HepG2 (cell line): ENCODE results near the gene HEMK1. TPM values are rescaled to one million over a fixed set of nuclear protein-coding genes. Genes with fewer than 3 reads are reported as not detected.

Experiments used
- ATAC-seq: fragments of 200-7000 bp; cut with Tn5 transposase; 3 replicates; pipeline ENCODE4 v1.9.1; 2020; ENCODE audit warnings: mild to moderate bottlenecking, moderate library complexity
- BruUV-seq: library from RNA; stranded (reverse); fragments of 400-500 nt; replicated peaks from 2 replicates; lab custom pipeline; 2021; lab: Mats Ljungman, UMichigan
- CTCF ChIA-PET: fragments of 300-600 bp; formaldehyde crosslinking; extraction: SDS; loops from one replicate; lab custom pipeline; 2021; ENCODE audit warnings: low total read pairs, inconsistent platforms, low intra/inter-chr PET ratio; lab: Yijun Ruan, JAX
- POLR2A ChIA-PET: fragments of 350-600 bp; sonication (Branson Sonifier 250); formaldehyde crosslinking; loops from one replicate; lab custom pipeline; 2020; ENCODE audit warnings: antibody characterized with exemption, inconsistent platforms; lab: Yijun Ruan, JAX
- DNase-seq: peaks from one replicate; pipeline ENCODE4 v3.0.0-alpha.2; 2015; ENCODE audit warnings: low spot score
- FAIRE-seq: peaks from 3 replicates; lab custom pipeline; 2011; peaks lifted over from hg19 to GRCh38; lab: Jason Lieb, UNC
- H2AFZ ChIP-seq: one replicate; pipeline ENCODE4 v1.6.1; 2011; ENCODE audit warnings: low read length, inconsistent platforms
- H3K27ac ChIP-seq: fragments of 300-600 bp; 3 replicates; pipeline ENCODE4 v1.8.0; 2011; ENCODE audit warnings: mixed run types, mild to moderate bottlenecking, mixed read lengths, low read length, inconsistent platforms; ENCODE audit not compliant: insufficient read depth; ENCODE audit errors: extremely low read length
- H3K27me3 ChIP-seq, 2 experiments: fragments of 200-600 bp in 1 of 2; 2 replicates in 1 of 2; 3 replicates in 1 of 2; pipeline versions ENCODE4 v1.6.0 to v1.8.0; 2011; ENCODE audit warnings: low read length in 2 of 2, mild to moderate bottlenecking in 2 of 2, moderate library complexity in 2 of 2, inconsistent platforms in 1 of 2; ENCODE audit not compliant: insufficient read depth in 2 of 2, control insufficient read depth in 1 of 2
- H3K36me3 ChIP-seq, 2 experiments: fragments of 200-600 bp in 1 of 2; replicated peaks in 1 of 2; 2 replicates in 1 of 2; 3 replicates in 1 of 2; pipeline versions ENCODE4 v1.5.1 to v1.8.0; 2011; ENCODE audit warnings: low read length in 2 of 2, inconsistent platforms in 1 of 2; ENCODE audit not compliant: insufficient read depth in 2 of 2, control insufficient read depth in 1 of 2
- H3K4me1 ChIP-seq: 2 replicates; pipeline ENCODE4 v1.5.1; 2012; ENCODE audit warnings: low read length, inconsistent platforms; ENCODE audit not compliant: insufficient read depth
- H3K4me2 ChIP-seq: 2 replicates; pipeline ENCODE4 v1.6.0; 2011; ENCODE audit warnings: low read depth, low read length, inconsistent platforms
- H3K4me3 ChIP-seq, 3 experiments: fragments of 200-600 bp in 1 of 3; sonication (generic), shearing (Covaris generic) in 1 of 3; replicated peaks in 1 of 3; 2 replicates each; pipeline ENCODE4 v1.5.1; 2011 to 2016; ENCODE audit warnings: low read length in 3 of 3, inconsistent platforms in 2 of 3, low read depth in 2 of 3, mild to moderate bottlenecking in 2 of 3, control low read depth in 1 of 3, mixed read lengths in 1 of 3; ENCODE audit not compliant: insufficient read depth in 1 of 3
- H3K79me2 ChIP-seq: one replicate; pipeline ENCODE4 v1.6.1; 2011; ENCODE audit warnings: low read length, inconsistent platforms; ENCODE audit not compliant: insufficient read depth
- H3K9ac ChIP-seq: 2 replicates; pipeline ENCODE4 v1.6.0; 2011; ENCODE audit warnings: mild to moderate bottlenecking, low read depth, low read length, inconsistent platforms; ENCODE audit not compliant: insufficient read depth
- H3K9me3 ChIP-seq: 2 replicates; pipeline ENCODE4 v1.5.1; 2012; ENCODE audit warnings: mild to moderate bottlenecking, low read length
- H4K20me1 ChIP-seq: 2 replicates; pipeline ENCODE4 v1.6.0; 2011; ENCODE audit warnings: inconsistent platforms, mild to moderate bottlenecking, low read length, moderate library complexity; ENCODE audit not compliant: insufficient read depth
- AGO2 ChIP-seq: fragments of 200-400 bp; formaldehyde crosslinking; optimal IDR thresholded peaks from 2 replicates; pipeline ENCODE3; 2017; ENCODE audit warnings: mild to moderate bottlenecking, low read depth, low read length, moderate library complexity
- CBX2 ChIP-seq, 2 experiments: fragments of 200-600 bp in 1 of 2; sonication (generic); formaldehyde crosslinking in 1 of 2; IDR thresholded peaks; 2 replicates each; pipeline versions ENCODE4 v1.7.0 to v1.8.1; 2018 to 2022; ENCODE audit warnings: low read depth in 2 of 2, low read length in 1 of 2, mild to moderate bottlenecking in 1 of 2, missing genetic modification reagents in 1 of 2
- ETV6 ChIP-seq: sonication (generic); formaldehyde crosslinking; conservative IDR thresholded peaks from 2 replicates; pipeline ENCODE4 v1.4.0; 2020; ENCODE audit warnings: missing genetic modification reagents
- KDM2A ChIP-seq: sonication (generic); formaldehyde crosslinking; IDR thresholded peaks from 2 replicates; pipeline ENCODE4 v1.4.0; 2020; ENCODE audit warnings: low read depth, missing genetic modification reagents, borderline replicate concordance
- RXRB ChIP-seq: IDR thresholded peaks from 2 replicates; pipeline ENCODE4 v1.6.1; 2016; ENCODE audit warnings: borderline replicate concordance, missing genetic modification reagents, missing compliant biosample characterization
- SKI ChIP-seq: fragments of 450-650 bp; IDR thresholded peaks from one replicate; pipeline ENCODE4 v1.6.1; 2018; ENCODE audit warnings: mild to moderate bottlenecking; ENCODE audit not compliant: partially characterized antibody
- TBL1XR1 ChIP-seq: fragments of 150-350 bp; IDR thresholded peaks from 2 replicates; pipeline ENCODE4 v1.6.1; 2014; ENCODE audit warnings: borderline replicate concordance, low read length; ENCODE audit not compliant: partially characterized antibody
- ZKSCAN1 ChIP-seq: fragments of 150-350 bp; IDR thresholded peaks from 2 replicates; pipeline ENCODE4 v1.6.1; 2014; ENCODE audit warnings: low read length
- ZNF235 ChIP-seq: sonication (generic); formaldehyde crosslinking; IDR thresholded peaks from 2 replicates; pipeline ENCODE4 v1.8.1; 2023; ENCODE audit warnings: mild to moderate bottlenecking, missing genetic modification reagents, borderline replicate concordance
- ZNF329 ChIP-seq: sonication (generic); formaldehyde crosslinking; IDR thresholded peaks from 2 replicates; pipeline ENCODE4 v1.9.0; 2021; ENCODE audit warnings: low read depth, mild to moderate bottlenecking, missing genetic modification reagents
- ZNF383 ChIP-seq: sonication (generic); formaldehyde crosslinking; IDR thresholded peaks from 2 replicates; pipeline ENCODE4 v1.4.0; 2020; ENCODE audit warnings: missing genetic modification reagents, mild to moderate bottlenecking, borderline replicate concordance
- ZNF564 ChIP-seq: sonication (generic); formaldehyde crosslinking; IDR thresholded peaks from 2 replicates; pipeline ENCODE4 v1.8.1; 2023; ENCODE audit warnings: mild to moderate bottlenecking, missing genetic modification reagents
- ZNF605 ChIP-seq: sonication (generic); formaldehyde crosslinking; IDR thresholded peaks from 2 replicates; pipeline ENCODE4 v1.8.0; 2022; ENCODE audit warnings: mild to moderate bottlenecking, missing genetic modification reagents
- ZNF792 ChIP-seq: IDR thresholded peaks from 2 replicates; pipeline ENCODE4 v1.6.1; 2016
- WGBS: methylation state at CpG from one replicate; pipeline ENCODE4 v1.1.6; 2017; ENCODE audit warnings: low lambda C conversion rate; 5-methylcytosine and 5-hydroxymethylcytosine counted together
- in situ Hi-C: cut with HindIII; loops from 2 replicates; pipeline ENCODE4 v1.10.0; 2017; ENCODE audit warnings: low pct_unique_long_range_greater_than_20kb; ENCODE audit not compliant: extremely low pct_ligation_motif_present
- intact Hi-C: fragments of 100-400 bp; cut with micrococcal nuclease; formaldehyde crosslinking; loops from one replicate; pipeline ENCODE4 v1.10.0; 2022; ENCODE audit not compliant: unreplicated experiment
- polyA plus RNA-seq, 8 experiments: library from polyadenylated mRNA; depleted of rRNA in 3 of 8; stranded (reverse) in 7 of 8; unstranded in 1 of 8; fragments of >200 nt; fragmentation: Illumina TruSeq in 4 of 8; extraction: Trizol in 4 of 8; gene quantifications; 2 replicates each; pipeline versions ENCODE4 v1.2.1 to v1.2.3, GENCODE V29; 2011 to 2016; ENCODE audit warnings: low read depth in 4 of 8, missing spikeins in 1 of 8, mixed read lengths in 1 of 8; ENCODE audit not compliant: insufficient read depth in 1 of 8
- total RNA-seq, 5 experiments: library from RNA; depleted of rRNA; stranded (reverse); fragments of >200 nt; fragmentation: Illumina TruSeq; extraction: Trizol; gene quantifications; 2 replicates each; pipeline ENCODE4 v1.2.3, GENCODE V29; 2016; ENCODE audit warnings: low read depth in 1 of 5
- TF ChIP-seq, protein P1 (sequence below): sonication (generic); formaldehyde crosslinking; IDR thresholded peaks from 2 replicates; pipeline ENCODE4 v1.5.0; 2020; ENCODE audit warnings: mild to moderate bottlenecking, missing genetic modification reagents
- TF ChIP-seq, protein P2 (sequence below): IDR thresholded peaks from 2 replicates; pipeline ENCODE4 v1.6.1; 2016; ENCODE audit warnings: missing compliant biosample characterization, missing genetic modification reagents, borderline replicate concordance
- TF ChIP-seq, protein P3 (sequence below): sonication (generic); formaldehyde crosslinking; IDR thresholded peaks from 2 replicates; pipeline ENCODE4 v1.4.0; 2020; ENCODE audit warnings: missing genetic modification reagents, borderline replicate concordance

Gene HEMK1
- total and polyA plus RNA-seq, 2 of the 13 experiments (the other 11 are each of a cell fraction or from before 2014, with no cell fraction given), result 9.8 to 12.6 TPM

DNA sequence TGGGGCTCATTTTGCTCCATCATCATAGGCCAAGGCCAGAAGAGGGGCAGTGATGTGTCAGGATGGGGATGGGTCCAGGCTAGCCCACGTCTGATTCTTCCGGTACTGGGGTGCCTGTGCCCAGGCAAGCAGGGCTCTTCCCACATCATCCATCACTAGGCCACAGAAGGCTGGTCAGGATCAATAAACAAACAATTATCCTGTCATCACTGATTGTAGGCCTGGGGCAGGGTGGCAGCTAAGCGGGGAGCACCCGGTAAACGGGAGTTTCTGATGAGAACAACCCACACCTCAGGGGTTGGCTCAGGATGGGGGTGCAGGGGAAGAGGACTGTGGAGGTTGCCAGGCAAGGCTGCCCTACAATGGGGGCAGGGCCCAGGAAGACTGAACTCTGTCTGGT is 47.8 kb upstream of the HEMK1 start:
- TF ChIP-seq, protein P1, sequence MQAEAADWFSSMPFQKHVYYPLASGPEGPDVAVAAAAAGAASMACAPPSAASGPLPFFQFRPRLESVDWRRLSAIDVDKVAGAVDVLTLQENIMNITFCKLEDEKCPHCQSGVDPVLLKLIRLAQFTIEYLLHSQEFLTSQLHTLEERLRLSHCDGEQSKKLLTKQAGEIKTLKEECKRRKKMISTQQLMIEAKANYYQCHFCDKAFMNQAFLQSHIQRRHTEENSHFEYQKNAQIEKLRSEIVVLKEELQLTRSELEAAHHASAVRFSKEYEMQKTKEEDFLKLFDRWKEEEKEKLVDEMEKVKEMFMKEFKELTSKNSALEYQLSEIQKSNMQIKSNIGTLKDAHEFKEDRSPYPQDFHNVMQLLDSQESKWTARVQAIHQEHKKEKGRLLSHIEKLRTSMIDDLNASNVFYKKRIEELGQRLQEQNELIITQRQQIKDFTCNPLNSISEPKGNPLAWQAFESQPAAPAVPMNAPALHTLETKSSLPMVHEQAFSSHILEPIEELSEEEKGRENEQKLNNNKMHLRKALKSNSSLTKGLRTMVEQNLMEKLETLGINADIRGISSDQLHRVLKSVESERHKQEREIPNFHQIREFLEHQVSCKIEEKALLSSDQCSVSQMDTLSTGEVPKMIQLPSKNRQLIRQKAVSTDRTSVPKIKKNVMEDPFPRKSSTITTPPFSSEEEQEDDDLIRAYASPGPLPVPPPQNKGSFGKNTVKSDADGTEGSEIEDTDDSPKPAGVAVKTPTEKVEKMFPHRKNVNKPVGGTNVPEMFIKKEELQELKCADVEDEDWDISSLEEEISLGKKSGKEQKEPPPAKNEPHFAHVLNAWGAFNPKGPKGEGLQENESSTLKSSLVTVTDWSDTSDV (CRISPR knock-in tag), result no peak
- no peak for TF ChIP-seq SKI
- TF ChIP-seq CBX2 (IDR thresholded peaks at IDR 0.05; ENCODE audit: low read depth, low read length), result no peak
- no peak for TF ChIP-seq CBX2 (CRISPR knock-in tag; IDR thresholded peaks at IDR 0.05; ENCODE audit: low read depth)
- no peak for TF ChIP-seq ETV6 (CRISPR knock-in tag)
- TF ChIP-seq ZNF329 (CRISPR knock-in tag), result no peak
- TF ChIP-seq KDM2A (CRISPR knock-in tag), result no peak
- TF ChIP-seq ZNF235 (CRISPR knock-in tag), result no peak
- TF ChIP-seq, protein P2, sequence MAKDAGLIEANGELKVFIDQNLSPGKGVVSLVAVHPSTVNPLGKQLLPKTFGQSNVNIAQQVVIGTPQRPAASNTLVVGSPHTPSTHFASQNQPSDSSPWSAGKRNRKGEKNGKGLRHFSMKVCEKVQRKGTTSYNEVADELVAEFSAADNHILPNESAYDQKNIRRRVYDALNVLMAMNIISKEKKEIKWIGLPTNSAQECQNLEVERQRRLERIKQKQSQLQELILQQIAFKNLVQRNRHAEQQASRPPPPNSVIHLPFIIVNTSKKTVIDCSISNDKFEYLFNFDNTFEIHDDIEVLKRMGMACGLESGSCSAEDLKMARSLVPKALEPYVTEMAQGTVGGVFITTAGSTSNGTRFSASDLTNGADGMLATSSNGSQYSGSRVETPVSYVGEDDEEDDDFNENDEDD, result no peak
- TF ChIP-seq ZKSCAN1, result no peak
- TF ChIP-seq ZNF383 (CRISPR knock-in tag), result no peak
- TF ChIP-seq ZNF564, result no peak
- TF ChIP-seq AGO2, result no peak
- no peak for TF ChIP-seq ZNF792
- TF ChIP-seq, protein P3, sequence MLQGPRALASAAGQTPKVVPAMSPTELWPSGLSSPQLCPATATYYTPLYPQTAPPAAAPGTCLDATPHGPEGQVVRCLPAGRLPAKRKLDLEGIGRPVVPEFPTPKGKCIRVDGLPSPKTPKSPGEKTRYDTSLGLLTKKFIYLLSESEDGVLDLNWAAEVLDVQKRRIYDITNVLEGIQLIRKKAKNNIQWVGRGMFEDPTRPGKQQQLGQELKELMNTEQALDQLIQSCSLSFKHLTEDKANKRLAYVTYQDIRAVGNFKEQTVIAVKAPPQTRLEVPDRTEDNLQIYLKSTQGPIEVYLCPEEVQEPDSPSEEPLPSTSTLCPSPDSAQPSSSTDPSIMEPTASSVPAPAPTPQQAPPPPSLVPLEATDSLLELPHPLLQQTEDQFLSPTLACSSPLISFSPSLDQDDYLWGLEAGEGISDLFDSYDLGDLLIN (CRISPR knock-in tag), result no peak
- TF ChIP-seq RXRB (CRISPR knock-in tag), result no peak
- no peak for TF ChIP-seq TBL1XR1
- no peak for TF ChIP-seq ZNF605 (CRISPR knock-in tag)
- Histone ChIP-seq H3K36me3 (no peaks in the 10 kb centered on the region), H3K9me3 (no peaks in the 10 kb centered on the region), H3K79me2 (no peaks in the 10 kb centered on the region), H3K27me3 (peaks cover 3 to 26% of the 10 kb centered on the region in 2 experiments; a peak in 3 of 5 replicates), H3K27ac (no peak overlapping the region), H2AFZ (no peak overlapping the region), H4K20me1 (no peaks in the 10 kb centered on the region), H3K4me3 (no peak overlapping the region), H3K9ac (no peak overlapping the region), H3K4me2 (no peak overlapping the region), H3K4me1 (peaks cover 5% of the 10 kb centered on the region)
- in situ Hi-C loops, result no loop called here
- ChIA-PET POLR2A (no interaction called here), CTCF (no interaction called here)
- WGBS, result 0% methylated on average over 3 of the region's 5 CpGs
- DNase-seq (no peak), ATAC-seq (no peak), FAIRE-seq (no peak)
- intact Hi-C loops, result no loop called here
- BruUV-seq, result no TSS peak
